ENCODE results near the gene PRAMEF4.
"Not testable (repeated sequence)": the region's sequence is repeated elsewhere in the genome, so short reads cannot be mapped to it uniquely, and the experiment has no call there.

PRAMEF4 gene

GRCh38 chr1:12886101-12886500 lies at the start of gene PRAMEF4:
TSS of gene PRAMEF4 (minus strand) at chr1:12886201. CDS start at chr1:12883394, 2,807 bp downstream.
- not testable (repeated sequence) for DNase-seq (ENCODE audit: low read depth)

- not testable (repeated sequence) for DNase-seq (ENCODE audit: low read depth)
Observed at GRCh38 chr1:12924368-12924767, 38.4 kb upstream of the PRAMEF4 start.

GRCh38 chr1:12921749-12922148 lies 35.7 kb upstream of the PRAMEF4 start:
- not testable (repeated sequence) for DNase-seq (ENCODE audit: low read depth)

- not testable (repeated sequence) for DNase-seq (ENCODE audit: low read depth)
Observed at GRCh38 chr1:12916310-12916709, 30.3 kb upstream of the PRAMEF4 start, which contains the start of gene PRAMEF7. TSS of gene PRAMEF7 (plus strand) at chr1:12916610. CDS start at chr1:12917693, 1,083 bp downstream.

- DNase-seq (ENCODE audit: low read depth), result not testable (repeated sequence)
Observed at GRCh38 chr1:12903793-12904572, 18.0 kb upstream of the PRAMEF4 start.

GRCh38 chr1:12899186-12899585 lies 13.2 kb upstream of the PRAMEF4 start:
- not testable (repeated sequence) for DNase-seq (ENCODE audit: low read depth)

- not testable (repeated sequence) for DNase-seq (ENCODE audit: low read depth)
Observed at GRCh38 chr1:12898170-12898569, 12.2 kb upstream of the PRAMEF4 start, which contains the start of gene PRAMEF10. TSS of gene PRAMEF10 (minus strand) at chr1:12898270. CDS start at chr1:12895847, 2,423 bp downstream.

GRCh38 chr1:12878453-12878852 lies 7.5 kb downstream of the PRAMEF4 start:
- DNase-seq (ENCODE audit: low read depth), result not testable (repeated sequence)

GRCh38 chr1:12863131-12863880 lies 22.7 kb downstream of the PRAMEF4 start:
- not testable (repeated sequence) for DNase-seq (ENCODE audit: low read depth)

- DNase-seq (ENCODE audit: low read depth), result not testable (repeated sequence)
Observed at GRCh38 chr1:12856786-12857185, 29.2 kb downstream of the PRAMEF4 start, which contains the start of gene PRAMEF2. TSS of gene PRAMEF2 (plus strand) at chr1:12857086. CDS start at chr1:12859010, 1,924 bp downstream.

- DNase-seq (ENCODE audit: low read depth), result peak; percentile 60
Observed at GRCh38 chr1:12851779-12852178, 34.2 kb downstream of the PRAMEF4 start.

GRCh38 chr1:12848620-12849019 lies 37.4 kb downstream of the PRAMEF4 start, which contains the start of gene HNRNPCL1:
TSS of gene HNRNPCL1 (minus strand) at chr1:12848720. CDS start at chr1:12848289, 431 bp downstream.
- not testable (repeated sequence) for DNase-seq (ENCODE audit: low read depth)

- DNase-seq (ENCODE audit: low read depth), result not testable (repeated sequence)
Observed at GRCh38 chr1:12833251-12833650, 52.8 kb downstream of the PRAMEF4 start.

- not testable (repeated sequence) for DNase-seq (ENCODE audit: low read depth)
Observed at GRCh38 chr1:12831310-12831709, 54.7 kb downstream of the PRAMEF4 start, which contains the start of gene PRAMEF11. TSS of gene PRAMEF11 (minus strand) at chr1:12831410. CDS start at chr1:12828789, 2,621 bp downstream.
